GM12864 (cell line): ENCODE measurements around the gene STK38L.

ENCODE experiments used
- DNase-seq: peaks from one replicate; pipeline ENCODE4 v3.0.0-alpha.2; 2011; ENCODE audit warnings: low read depth
- H3K4me3 ChIP-seq: 2 replicates; pipeline ENCODE4 v1.5.1; 2011; ENCODE audit warnings: mild to moderate bottlenecking, low read depth, low read length, control low read depth
- CTCF ChIP-seq: IDR thresholded peaks from 2 replicates; pipeline ENCODE4 v1.5.1; 2011; ENCODE audit warnings: low read depth, mild to moderate bottlenecking, moderate library complexity, low read length, control low read depth, inconsistent platforms; ENCODE audit errors: missing control alignments

The STK38L gene

GRCh38 chr12:27213830-27214787 lies 30.0 kb upstream of the STK38L start:
- no peak for DNase-seq
- no peak overlapping the region for H3K4me3 ChIP-seq
- TF ChIP-seq CTCF, result no peak

- no peak for TF ChIP-seq CTCF
- DNase-seq, result no peak
- H3K4me3 ChIP-seq, result no peak overlapping the region
Observed at GRCh38 chr12:27217590-27217989, 26.5 kb upstream of the STK38L start.

GRCh38 chr12:27219693-27220054 lies 24.4 kb upstream of the STK38L start:
- H3K4me3 ChIP-seq, result no peak overlapping the region
- no peak for TF ChIP-seq CTCF
- DNase-seq, result no peak

- DNase-seq, result peak; percentile 74
- TF ChIP-seq CTCF, result no peak
- H3K4me3 ChIP-seq, result no peak overlapping the region
Observed at GRCh38 chr12:27220055-27220987, 23.8 kb upstream of the STK38L start.

GRCh38 chr12:27220988-27221345 lies 23.1 kb upstream of the STK38L start:
- no peak overlapping the region for H3K4me3 ChIP-seq
- DNase-seq, result no peak
- no peak for TF ChIP-seq CTCF

- TF ChIP-seq CTCF, result peak; percentile 34
- peak; percentile 94 for DNase-seq
- H3K4me3 ChIP-seq, result peak overlapping the region; percentile 44
Observed at GRCh38 chr12:27221625-27222387, 22.3 kb upstream of the STK38L start.
